Right renal pelvis (tissue), 4 donors: ENCODE results near the gene LAPTM5. TPM values are rescaled to one million over a fixed set of nuclear protein-coding genes. Genes with fewer than 3 reads are reported as not detected.

Experiments used
- DNase-seq, 4 donors: peaks; one replicate each; pipeline ENCODE4 v3.0.0-alpha.2; 2013; ENCODE audit warnings: low read depth in 4 of 4, low spot score in 3 of 4, missing footprints in 1 of 4
- polyA plus RNA-seq, 4 donors: library from polyadenylated mRNA; unstranded; fragments of 120-200 nt; gene quantifications; one replicate each; pipeline ENCODE4 v1.2.1, GENCODE V29; 2013; ENCODE audit not compliant: insufficient read length in 4 of 4

The LAPTM5 gene
- polyA plus RNA-seq, 4 donors, result 17.3 to 19.5 (median 18.9) TPM

DNA sequence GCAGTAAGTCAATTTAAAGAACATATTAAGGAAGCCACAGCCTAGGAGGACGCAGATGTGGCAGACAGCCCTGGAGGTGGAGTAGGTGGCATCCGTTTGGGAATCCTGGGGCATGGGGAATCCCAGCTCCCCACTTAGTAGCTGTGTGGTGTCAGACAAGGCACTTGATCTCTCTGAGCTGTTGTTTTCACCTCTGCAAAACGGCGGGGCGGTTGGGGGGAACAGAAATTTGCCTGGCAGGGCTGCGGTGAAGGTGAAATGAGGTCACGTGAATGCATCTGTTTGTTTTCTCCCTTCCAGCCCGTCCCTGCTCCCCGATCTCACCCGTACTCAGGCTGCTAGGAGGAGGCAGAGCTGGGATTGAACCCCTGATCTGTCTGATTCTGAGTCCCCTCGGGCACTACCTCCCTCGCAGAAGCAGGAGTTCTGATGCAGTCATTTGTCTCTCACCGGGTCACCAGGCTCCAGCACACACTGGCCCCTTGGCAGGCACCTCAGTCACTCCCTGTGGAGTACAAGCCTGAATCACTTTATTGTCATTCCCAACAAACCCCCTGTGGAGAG lies 2.2 kb upstream of the LAPTM5 start:
- no peak for DNase-seq

DNA sequence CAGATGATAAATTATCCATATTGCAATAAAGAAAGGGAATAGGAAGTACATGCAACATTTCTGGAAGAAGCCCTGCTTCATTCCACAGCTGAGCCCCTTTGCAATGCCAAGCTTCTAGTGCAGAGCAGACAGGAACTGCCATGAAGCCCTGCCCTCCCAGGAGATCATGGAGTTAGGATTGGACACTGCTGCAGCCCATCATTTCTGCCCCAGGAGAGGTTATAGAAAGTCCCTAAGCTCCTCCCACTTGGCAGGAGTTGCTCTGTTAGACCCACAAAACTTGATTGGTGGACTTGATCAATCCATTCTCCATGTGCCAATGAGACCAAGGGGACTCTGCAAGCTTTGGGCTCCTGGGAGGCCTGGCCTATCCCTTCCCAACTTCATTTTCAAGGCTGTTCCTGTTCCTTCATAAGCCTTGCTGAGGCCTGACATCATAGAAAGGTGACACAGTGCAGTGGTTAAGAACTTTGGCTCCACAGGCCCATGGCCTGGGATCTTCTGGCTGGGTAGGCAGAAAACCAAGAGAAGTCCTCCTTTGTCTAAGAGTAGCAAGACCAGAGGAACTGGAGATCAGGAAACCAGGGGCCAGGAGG lies 1.3 kb upstream of the LAPTM5 start:
- no peak for DNase-seq

DNA sequence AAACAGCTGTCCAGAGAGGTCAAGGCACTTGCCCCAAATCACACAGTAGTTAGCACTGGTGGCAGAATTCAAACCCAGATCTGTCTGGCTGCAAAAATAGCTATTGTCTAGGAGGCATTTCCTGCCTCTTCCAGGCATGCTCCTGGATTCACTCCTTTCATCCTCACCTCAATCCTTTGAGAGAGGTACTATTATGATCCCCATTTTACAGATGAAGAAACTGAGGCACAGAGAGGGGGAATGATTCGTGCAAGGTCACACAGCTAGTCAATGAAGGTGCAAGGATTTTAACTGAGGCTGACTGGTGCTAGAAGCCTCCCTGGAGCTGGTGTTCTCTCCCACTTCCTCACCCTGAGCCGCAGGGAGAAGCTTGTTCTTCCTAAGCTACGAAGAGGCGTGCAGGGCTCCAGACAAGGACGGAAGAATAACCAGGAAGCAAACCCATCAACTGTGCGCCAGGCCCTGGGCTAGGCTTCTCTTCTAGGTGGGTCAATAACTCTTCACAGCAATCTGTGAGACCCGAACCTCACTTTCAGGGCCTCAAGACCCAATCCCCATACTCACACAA lies 631 bp upstream of the LAPTM5 start:
- no peak for DNase-seq

DNA sequence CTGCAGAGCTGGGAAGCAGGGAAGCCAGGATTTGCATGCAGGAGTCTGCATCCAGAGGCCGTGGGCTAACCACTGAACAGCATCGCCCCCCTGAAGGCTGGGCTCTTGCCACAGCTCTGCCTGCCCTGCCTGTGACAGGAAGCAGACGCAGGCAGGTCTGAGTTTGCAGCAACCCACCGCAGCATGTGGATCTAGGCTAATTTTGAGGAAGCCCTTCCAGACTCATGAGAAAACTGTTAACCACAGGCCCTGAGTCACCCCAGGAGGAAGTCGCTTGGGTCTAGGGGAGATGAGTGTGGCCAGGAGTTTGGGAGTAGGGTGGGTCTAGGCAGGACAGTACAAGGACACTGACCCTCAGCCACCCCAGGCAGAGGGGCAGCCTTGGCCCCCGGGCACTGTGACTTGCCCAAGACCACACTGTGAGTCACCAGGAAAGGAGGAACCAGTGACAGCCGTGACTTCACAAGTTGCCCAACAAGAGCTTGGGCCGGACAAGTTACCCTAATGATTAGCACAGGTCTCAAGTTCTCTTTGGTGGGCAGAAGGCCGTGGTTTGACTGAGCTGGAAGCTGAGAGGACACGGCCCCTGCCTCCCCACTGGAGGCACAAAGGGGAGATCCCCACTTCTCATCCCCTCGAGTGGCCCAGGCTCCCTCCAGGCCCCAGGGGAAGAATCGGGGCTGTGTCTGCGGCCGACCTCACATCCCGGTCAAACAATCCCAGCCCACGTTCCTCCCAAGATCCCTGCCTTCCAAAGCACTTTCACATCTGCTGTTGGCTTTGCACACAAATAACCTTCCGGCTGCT lies 826 bp downstream of the LAPTM5 start:
- no peak for DNase-seq

DNA sequence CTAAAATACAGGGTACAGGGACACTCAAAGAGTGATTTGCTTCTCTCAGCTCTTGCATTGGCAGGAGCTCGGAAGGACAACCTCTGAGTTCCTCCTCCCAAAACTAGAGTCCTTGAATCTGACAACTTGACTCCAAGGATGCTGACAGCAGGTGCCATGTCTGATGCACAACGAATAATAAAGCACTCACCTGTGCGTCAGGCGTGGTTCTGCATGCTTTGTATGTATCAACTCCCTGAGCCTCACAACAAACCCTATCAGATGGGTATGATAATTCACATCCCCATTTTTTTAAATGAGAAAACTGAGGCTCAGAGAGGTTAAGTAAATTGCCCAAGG lies 1.4 kb downstream of the LAPTM5 start:
- no peak for DNase-seq

DNA sequence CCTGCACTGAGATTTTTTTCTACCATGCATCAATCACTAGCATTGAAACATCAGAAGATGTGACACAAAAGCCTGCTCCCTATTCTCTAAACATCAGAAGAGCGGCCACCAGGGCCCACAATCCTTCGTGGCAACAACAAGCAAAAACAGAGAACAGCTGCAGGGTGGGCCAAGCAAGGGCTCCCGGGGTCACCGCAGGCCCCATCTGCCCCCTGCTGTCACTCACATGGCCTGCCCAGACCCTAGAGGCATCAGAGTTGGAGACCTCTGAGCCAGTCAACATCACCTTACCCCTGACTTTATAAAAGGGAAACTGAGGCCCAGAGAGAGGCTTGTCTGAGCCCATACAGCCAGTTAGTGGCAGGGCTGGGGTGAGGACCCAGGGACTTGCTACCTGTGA lies 1.8 kb downstream of the LAPTM5 start:
- DNase-seq, result no peak

DNA sequence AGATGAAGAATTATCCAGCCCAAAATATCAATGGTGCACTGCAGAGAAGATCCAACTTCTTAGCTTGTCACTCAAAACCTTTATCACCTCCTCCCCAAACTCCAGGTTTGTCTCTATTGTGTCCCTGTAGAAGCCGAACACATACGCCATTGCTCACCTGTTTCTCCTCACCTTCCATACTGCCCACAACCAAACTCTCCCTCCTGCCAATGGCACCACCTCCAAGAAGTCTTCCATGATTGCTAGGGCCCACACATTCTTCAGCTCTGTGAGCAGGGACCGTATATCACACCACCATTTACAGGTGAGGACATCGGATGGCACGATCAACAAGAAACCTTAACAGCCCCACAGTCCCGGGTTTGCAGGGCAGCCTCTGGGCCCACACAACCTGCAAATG lies 2.2 kb downstream of the LAPTM5 start:
- DNase-seq, result no peak

DNA sequence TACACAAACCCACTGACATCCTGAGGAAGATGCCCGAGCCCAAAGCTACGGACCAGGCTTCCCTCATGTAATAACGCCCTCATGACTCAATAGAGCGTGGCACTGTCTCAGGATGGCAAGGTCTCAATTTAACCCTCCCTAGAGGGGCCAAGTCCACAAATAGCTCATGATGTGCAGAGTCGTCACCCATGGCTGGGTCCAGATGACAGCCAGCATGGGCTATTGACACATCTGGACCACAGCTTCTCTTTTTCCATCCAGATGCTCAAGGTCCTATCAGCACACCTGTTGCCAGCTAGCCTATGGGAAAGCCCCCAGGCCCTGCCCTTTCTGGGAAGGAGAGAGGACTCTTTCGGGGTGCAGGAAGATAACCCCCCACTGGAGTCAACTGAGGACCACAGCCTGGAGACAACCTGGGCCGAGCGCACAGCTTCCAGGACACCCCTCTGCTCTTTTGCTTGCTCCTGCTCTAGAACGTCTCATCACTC lies 2.8 kb downstream of the LAPTM5 start:
- DNase-seq, result no peak

DNA sequence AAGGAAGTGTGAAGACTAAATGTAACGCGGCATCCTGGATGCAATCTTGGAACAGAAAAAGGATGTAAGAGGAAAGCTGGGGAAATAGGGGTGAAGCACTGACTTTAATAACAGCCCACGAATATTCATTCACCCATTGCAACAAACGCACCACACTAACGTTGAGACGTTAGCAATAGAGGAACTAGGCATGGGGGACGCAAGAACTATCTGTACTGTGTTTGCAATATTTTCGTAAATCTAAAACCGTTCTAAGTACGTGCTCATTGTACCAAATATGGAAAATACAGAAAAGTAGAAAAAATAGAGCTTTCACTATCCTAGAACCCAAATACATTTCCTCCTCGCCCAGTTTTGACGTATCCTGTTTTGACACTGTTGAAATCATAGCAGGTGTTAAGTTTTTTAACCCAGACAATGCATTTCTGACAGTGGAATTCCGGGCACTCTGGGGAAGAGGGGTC lies 3.9 kb downstream of the LAPTM5 start:
- DNase-seq, result no peak

DNA sequence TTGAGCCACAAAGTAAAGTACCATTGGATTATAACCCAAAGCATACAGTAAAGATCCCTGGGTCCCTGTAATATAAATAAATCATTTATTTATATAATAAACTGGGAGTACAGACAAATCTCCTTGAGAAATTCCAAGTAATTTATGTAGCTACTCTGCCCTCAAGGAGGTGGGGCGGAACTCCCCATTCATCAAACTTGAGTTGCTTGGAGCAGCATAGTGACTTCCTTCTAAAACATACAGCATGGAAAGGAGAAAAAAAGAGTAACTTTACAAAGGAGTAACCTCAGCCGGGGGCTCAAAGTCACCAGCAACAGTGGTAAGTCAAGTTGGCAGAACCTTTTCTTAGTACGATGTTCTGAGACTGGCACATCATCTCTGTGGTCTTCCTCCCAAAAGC lies 4.5 kb downstream of the LAPTM5 start:
- no peak for DNase-seq

DNA sequence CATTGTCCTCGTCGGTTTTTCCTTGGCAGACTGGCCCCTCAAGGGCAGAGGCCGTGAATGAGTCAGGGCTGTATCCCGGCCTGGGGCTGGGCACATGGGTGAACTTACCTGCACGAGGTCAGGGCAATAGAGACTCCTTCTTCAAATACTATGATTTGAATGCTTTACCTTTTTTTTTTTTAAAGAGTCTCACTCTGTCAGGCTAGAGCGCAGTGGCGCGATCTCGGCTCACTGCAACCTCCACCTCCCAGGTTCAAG lies 5.0 kb downstream of the LAPTM5 start:
- DNase-seq, result no peak

DNA sequence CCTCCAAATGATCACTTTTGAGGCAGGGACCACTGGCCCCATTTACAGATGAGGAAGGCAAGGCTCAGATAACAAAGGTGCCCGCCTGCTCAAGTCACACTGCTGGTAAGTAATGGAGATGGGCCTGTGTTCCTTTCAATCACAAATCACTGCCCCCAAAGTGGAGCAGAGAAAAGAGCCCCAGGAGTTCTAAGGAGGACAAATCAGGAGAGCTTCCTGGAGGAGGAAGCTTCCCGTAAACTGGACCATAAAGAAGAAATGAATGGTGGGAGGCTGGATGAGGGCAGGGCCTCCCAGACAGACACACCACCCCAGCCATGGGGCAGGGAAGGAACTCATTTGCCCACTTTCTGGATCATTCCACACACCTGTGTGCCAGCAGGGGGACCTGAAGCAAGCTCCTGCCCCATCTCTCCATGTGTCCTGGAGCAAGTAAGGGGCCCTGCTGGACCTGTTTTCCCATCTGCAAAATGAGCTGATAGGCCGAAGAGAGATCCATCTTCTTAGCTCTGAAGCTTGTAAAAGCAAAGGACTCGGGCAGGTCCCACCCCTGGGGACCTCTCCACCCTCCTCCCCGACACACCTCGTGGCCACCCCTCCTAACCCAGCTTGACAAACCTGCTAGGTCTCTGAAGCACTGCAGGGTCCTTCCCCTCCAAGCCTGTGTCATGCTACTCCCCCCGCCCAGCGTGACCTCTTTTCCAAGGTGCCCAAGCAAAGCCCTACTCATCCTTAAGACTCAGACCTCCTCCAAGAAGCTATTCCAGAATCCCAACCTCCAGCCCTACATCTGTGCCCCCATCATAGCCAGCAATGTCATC lies 5.5 kb downstream of the LAPTM5 start:
- DNase-seq, result no peak

DNA sequence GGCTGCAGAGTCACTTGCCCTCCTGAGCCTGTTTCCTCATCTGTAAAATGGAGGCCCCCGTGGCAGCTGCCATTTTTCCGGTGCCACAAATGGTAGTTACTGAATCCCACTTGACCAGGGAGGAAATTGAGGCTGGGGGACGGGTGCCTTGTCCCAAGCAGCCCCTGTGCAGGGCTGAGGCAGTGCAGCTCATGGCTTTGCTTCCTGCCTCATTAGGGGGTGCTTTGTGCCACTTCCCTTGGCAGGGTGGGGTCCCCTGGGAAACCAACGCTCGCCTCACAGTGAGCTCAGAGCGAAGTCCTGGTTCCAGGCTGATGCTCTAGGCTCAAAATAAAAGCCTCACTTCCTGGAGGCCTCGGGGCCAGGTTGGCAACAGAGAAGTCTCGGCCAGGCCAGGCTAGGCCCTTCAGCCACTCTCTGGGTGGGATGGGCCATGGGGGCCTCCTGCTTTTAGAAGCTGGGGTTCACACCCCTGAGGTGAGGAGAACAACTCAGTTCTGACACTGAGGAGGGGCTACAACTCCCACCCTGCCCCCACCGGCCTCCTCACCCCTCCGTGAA lies 6.8 kb downstream of the LAPTM5 start:
- no peak for DNase-seq

DNA sequence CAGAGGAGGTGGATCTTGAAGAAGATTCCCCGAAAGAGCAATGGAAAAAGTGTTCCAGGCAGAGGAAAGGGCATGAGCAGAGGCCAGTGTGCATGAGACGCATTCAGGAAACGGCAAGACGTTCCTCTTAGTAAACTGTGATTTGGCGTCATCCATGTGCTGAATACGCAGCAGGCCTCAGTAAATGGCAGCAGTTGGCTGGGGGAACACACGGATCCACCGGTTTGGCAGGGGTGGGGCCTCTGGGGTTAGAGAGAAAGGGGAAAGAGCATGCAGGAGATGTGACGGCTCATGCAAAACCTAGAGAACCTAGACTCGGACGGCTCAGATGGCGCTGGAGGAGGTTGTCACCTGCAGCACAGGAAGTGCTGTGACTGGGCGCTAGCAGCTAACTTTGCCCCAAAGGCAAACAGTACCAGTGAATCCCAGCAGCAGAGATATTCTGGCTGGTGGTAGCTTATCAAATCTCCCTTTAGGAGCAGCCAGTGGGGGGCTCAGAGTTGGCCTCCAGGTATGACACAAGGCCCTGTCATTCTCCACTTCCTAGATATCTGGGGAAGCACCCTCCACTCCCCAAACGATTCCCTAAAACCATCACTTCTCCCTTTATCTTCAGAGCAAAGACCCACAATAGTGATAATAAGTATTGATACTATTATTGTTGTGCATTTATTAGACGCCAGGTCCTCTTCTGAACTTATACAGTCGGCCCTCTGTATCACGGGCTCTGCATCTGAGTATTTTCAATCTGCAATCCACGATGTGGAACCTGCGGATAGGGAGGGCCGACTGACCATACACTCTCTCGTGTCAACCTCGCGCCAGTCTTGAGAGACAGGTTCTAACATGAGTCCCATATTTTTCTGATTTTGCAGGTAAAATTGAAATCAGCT lies 7.6 kb downstream of the LAPTM5 start:
- no peak for DNase-seq

DNA sequence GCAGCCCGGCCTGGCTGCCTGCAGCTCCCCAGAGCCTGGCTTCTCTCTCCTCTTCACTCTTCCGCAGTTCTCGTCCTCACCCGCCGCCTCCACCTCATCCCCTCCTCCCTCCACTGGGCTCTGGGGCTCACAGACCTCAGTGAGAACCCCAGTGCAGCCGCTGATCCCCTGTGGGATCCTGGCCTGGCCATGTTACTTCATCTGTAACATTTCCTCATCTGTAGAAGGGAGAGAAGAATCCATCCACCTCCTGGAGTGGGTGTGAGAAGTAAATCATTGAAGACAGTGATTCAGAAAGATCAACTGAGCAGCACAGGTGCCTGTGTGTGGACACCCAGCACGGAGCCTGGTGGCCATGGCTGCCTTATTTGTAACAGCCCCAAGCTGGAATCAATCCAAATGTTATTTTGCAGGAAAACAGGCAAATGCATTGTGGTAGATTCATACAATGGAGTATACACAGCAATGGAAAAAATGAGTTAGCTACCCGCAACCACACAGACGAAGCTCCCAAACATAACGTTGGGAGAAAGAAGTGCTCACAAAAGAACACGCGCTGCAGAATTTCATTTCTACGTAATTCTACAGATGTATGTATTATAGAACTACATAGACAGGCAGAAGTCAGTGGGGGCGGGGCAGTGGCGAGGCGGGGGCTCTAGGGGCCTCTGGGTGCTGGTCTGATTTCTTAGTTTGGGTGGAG lies 8.7 kb downstream of the LAPTM5 start:
- no peak for DNase-seq

DNA sequence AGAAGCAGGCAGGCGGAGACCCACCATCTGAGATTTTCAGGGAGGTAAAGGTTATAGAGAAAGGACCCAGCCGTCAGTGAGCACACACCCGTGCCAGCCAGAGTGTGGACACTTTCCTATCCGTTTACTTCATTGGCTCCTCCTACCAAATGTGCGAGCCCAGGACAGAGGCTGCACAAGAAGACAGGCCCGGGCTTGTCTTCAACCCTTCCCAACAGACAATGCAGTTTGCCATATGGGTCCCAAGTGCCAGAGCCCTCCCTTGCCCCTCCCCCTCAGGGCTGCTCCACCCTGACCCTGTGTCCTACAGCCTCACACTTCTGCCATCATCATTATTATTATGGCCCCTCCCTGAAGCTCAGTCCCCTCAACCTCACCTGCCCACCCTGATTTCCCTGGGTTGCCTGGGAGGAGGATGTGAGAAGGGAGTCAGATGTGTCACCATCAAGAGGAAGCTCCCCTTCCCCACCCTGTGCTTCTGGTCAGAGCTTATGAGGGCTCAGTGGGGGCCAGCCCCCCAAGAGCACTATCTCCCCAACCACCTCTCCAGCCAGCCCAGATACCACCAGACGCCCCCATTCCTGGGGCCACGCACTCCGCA lies 9.4 kb downstream of the LAPTM5 start:
- DNase-seq, result no peak

DNA sequence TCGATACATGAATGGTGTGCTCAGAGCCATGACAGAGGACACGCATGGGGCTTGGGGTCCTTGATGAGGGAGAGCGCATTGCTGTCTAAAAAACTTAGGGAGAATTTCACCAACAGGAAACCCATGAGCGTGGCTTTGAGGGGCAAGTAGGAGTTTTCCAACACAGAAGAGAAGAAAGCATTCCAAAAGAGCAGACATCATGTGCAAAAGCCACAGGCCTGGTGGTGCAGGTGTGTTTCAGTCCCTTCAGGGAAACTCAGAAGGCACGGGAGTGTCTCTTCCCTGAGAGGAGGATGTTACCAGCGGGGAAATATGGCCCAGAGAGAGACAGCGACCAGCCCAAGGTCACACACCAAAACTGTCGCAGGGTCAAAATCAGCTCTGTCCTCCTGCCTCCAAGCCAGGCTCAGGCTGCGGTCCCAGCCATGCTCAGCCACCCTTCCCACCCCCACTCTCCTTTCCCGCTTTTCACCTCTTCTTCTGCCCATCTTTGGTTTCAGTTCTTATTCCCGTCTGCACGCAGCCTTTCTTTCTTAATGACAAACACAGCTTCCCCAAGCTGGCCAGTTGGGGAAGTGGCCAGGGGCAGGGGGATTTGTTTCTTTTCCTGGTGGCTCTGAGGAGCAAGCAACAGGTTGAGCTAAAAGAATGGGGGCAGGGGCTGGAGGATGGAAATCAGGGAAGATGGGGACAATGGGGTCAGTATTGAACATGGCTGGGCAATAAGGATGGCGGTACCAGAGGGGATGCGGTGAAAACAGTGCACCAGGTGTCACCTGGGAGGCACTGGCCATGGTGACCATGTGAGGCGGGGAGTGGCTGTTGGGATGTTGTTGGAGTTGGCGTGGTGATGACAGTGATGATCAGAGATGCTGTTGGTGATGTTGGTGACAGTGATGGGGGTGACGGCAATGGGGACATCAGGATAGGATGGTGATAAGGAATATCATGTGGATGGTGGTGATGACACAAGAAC lies 10.3 kb downstream of the LAPTM5 start:
- DNase-seq, result no peak
